ENCODE data around the gene TRAK1. TPM values are rescaled to one million over a fixed set of nuclear protein-coding genes. Genes with fewer than 3 reads are reported as not detected.
"Not testable (repeated sequence)": the region's sequence is repeated elsewhere in the genome, so short reads cannot be mapped to it uniquely, and the experiment has no call there.

Gene TRAK1, protein sequence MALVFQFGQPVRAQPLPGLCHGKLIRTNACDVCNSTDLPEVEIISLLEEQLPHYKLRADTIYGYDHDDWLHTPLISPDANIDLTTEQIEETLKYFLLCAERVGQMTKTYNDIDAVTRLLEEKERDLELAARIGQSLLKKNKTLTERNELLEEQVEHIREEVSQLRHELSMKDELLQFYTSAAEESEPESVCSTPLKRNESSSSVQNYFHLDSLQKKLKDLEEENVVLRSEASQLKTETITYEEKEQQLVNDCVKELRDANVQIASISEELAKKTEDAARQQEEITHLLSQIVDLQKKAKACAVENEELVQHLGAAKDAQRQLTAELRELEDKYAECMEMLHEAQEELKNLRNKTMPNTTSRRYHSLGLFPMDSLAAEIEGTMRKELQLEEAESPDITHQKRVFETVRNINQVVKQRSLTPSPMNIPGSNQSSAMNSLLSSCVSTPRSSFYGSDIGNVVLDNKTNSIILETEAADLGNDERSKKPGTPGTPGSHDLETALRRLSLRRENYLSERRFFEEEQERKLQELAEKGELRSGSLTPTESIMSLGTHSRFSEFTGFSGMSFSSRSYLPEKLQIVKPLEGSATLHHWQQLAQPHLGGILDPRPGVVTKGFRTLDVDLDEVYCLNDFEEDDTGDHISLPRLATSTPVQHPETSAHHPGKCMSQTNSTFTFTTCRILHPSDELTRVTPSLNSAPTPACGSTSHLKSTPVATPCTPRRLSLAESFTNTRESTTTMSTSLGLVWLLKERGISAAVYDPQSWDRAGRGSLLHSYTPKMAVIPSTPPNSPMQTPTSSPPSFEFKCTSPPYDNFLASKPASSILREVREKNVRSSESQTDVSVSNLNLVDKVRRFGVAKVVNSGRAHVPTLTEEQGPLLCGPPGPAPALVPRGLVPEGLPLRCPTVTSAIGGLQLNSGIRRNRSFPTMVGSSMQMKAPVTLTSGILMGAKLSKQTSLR
- total RNA-seq: 36.8 TPM

DNA sequence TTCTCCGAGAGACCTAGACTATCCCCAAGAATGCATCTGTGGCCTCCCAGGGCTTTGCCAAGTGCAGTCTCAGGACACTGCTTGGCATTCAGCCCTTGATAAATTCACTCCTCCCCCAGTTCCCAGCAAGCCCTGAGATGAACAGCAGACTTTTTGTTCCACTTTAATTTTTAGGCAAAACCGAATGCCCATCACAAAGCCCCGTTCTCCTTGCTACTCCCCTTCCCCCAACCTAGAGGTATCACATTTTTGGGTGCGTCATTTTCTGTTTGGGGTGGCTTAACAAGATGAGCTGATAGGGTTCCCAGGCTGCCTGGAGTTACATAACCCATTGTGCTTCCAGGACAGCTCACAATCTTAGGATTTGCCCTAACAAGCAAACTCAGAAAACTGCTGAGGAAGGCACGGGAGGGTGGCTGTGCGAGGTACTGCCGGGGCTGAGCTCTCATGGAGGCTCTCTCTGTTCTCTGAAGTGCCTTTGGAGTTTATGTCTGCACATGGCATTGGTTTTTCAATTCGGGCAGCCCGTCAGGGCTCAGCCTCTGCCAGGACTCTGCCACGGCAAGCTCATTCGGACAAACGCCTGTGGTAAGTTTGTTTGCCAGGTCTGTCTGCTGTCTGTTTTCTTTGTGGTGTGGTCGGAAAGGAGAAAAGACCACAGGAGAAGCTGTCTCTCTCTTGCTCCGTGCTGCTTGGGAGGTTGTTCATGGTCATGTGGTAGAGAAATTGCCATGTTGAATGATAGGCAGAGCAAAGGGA, at the start of gene TRAK1:
TSS of gene TRAK1 (plus strand) at position 385 of the 759 bp plus-strand sequence. CDS start at position 498, 113 bp downstream.
- peaks cover 31% of the 10 kb centered on the region for H3K4me1 ChIP-seq
- no peaks in the 10 kb centered on the region for H3K9me3 ChIP-seq
- H3K36me3 ChIP-seq: no peaks in the 10 kb centered on the region
- peak within 1 kb of the TSS; percentile 83 for H3K27ac ChIP-seq
- TF ChIP-seq POLR2AphosphoS5 (IDR thresholded peaks at IDR 0.05; ENCODE audit: insufficient read depth in 1 of 2, low read depth in 1 of 2): peak; percentile 42 to 77
- TF ChIP-seq, protein P1, sequence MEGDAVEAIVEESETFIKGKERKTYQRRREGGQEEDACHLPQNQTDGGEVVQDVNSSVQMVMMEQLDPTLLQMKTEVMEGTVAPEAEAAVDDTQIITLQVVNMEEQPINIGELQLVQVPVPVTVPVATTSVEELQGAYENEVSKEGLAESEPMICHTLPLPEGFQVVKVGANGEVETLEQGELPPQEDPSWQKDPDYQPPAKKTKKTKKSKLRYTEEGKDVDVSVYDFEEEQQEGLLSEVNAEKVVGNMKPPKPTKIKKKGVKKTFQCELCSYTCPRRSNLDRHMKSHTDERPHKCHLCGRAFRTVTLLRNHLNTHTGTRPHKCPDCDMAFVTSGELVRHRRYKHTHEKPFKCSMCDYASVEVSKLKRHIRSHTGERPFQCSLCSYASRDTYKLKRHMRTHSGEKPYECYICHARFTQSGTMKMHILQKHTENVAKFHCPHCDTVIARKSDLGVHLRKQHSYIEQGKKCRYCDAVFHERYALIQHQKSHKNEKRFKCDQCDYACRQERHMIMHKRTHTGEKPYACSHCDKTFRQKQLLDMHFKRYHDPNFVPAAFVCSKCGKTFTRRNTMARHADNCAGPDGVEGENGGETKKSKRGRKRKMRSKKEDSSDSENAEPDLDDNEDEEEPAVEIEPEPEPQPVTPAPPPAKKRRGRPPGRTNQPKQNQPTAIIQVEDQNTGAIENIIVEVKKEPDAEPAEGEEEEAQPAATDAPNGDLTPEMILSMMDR (IDR thresholded peaks at IDR 0.05): no peak
- H3K27me3 ChIP-seq: no peaks in the 10 kb centered on the region
- DNase-seq (ENCODE audit: extremely low spot score in 2 of 2): no peak
- intact Hi-C loops (cut with DNase I): loop anchor here (5.0 kb wide), 1 partner anchor 199 kb away; no protein-coding TSS in a partner anchor
- H3K4me3 ChIP-seq: peak within 1 kb of the TSS; percentile 34 to 44

DNA sequence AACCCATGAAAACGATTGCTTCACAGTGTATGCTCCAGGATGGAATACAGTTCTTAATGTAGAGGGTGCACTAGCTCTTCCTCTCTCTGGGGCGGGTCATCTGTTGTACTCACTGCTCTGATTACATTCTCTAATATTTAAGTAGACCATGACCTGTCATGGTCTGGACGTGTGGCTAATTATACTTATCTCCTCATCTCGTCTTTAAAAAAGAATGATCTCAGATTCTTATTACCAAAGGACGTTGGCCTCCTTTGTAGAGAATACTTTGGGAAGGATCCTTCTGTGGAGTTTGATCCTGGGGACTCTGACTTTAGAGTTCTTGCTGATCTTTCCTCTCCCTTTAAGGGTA, 48.4 kb upstream of the TRAK1 start:
- no peaks in the 10 kb centered on the region for H3K9me3 ChIP-seq
- H3K4me1 ChIP-seq: peaks cover 45% of the 10 kb centered on the region
- peak overlapping the region; percentile 53 for H3K27ac ChIP-seq
- H3K36me3 ChIP-seq: no peaks in the 10 kb centered on the region
- DNase-seq (ENCODE audit: extremely low spot score in 2 of 2): no peak
- intact Hi-C loops (cut with DNase I): no loop called here
- no peak for TF ChIP-seq POLR2A (IDR thresholded peaks at IDR 0.05)
- TF ChIP-seq, protein P1 (IDR thresholded peaks at IDR 0.05): no peak
- TF ChIP-seq POLR2AphosphoS5 (IDR thresholded peaks at IDR 0.05; ENCODE audit: insufficient read depth in 1 of 2, low read depth in 1 of 2): no peak
- no peaks in the 10 kb centered on the region for H3K27me3 ChIP-seq
- no peak overlapping the region for H3K4me3 ChIP-seq

DNA sequence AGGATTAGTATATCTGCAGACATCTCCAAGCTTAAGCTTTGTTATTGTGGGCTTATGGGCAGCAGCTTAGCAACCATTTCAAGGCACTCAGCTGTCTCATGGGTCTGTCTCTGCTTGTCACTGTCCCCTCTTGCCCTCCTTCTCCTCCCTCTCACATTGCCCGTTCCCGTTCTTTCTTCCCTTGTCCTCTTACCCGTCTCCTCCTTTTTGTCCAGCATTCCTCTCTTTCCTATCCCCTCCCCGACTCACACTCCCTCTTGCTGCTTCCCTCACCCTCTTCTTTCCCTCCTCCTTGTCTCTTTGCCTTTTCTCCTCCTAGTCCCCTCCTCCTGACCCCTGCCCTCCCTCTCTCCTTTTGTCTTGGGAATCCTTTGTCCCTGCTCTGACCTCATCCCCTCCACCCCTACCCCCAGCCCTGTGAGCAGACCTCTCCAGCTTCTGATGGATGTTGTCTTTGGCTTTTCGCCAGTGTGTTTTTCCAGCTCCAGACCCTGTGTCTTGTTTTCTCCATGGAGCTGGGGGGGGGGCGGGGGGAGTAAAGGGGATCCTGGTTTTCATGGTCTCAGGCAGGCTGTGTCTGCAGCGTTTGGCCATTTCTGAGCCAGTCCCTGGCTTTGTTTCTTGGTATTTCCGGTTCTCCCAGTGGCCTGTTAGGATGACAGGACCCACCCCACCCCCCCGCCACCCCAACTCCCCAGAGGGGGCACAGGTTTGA, 47.9 kb upstream of the TRAK1 start:
- Histone ChIP-seq H3K9me3 (no peaks in the 10 kb centered on the region), H3K27me3 (no peaks in the 10 kb centered on the region), H3K4me3 (no peak overlapping the region), H3K27ac (peak overlapping the region; percentile 53), H3K4me1 (peaks cover 45% of the 10 kb centered on the region), H3K36me3 (no peaks in the 10 kb centered on the region)
- no peak for DNase-seq (ENCODE audit: extremely low spot score in 2 of 2)
- intact Hi-C loops (cut with DNase I): no loop called here
- TF ChIP-seq POLR2A (IDR thresholded peaks at IDR 0.05): no peak
- no peak for TF ChIP-seq POLR2AphosphoS5 (IDR thresholded peaks at IDR 0.05; ENCODE audit: insufficient read depth in 1 of 2, low read depth in 1 of 2)
- TF ChIP-seq, protein P1 (IDR thresholded peaks at IDR 0.05): no peak

DNA sequence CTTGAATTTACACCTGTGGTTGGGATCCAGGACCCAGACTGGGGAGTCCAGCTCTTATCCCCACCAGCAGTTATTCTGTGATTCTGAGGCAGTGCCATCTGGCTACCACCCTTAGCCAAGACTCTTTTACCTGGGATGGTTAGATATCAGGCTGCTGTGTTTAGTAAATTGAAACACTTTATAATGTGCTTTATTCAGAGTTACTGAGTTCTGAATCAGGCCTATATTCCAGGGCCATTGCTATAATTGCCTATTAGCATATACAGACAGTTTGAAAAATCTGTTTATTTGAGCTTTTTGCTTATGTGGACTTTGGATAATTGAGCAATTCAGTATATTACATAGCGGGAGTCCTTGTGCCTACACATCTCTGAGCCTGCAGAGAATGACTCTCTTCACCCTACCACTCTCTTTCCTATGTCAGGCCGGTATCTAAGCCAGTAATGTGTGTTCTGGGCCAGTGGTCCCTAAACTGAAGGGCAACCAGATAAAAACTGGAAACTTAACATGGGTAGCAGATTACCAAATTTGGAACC, 45.4 kb upstream of the TRAK1 start:
- Histone ChIP-seq H3K9me3 (no peaks in the 10 kb centered on the region), H3K36me3 (no peaks in the 10 kb centered on the region), H3K27me3 (no peaks in the 10 kb centered on the region), H3K4me1 (peaks cover 45% of the 10 kb centered on the region), H3K4me3 (no peak overlapping the region), H3K27ac (no peak overlapping the region)
- no peak for TF ChIP-seq POLR2AphosphoS5 (IDR thresholded peaks at IDR 0.05; ENCODE audit: insufficient read depth in 1 of 2, low read depth in 1 of 2)
- TF ChIP-seq POLR2A (IDR thresholded peaks at IDR 0.05): no peak
- TF ChIP-seq, protein P1 (IDR thresholded peaks at IDR 0.05): no peak
- DNase-seq (ENCODE audit: extremely low spot score in 2 of 2): no peak
- intact Hi-C loops (cut with DNase I): no loop called here

DNA sequence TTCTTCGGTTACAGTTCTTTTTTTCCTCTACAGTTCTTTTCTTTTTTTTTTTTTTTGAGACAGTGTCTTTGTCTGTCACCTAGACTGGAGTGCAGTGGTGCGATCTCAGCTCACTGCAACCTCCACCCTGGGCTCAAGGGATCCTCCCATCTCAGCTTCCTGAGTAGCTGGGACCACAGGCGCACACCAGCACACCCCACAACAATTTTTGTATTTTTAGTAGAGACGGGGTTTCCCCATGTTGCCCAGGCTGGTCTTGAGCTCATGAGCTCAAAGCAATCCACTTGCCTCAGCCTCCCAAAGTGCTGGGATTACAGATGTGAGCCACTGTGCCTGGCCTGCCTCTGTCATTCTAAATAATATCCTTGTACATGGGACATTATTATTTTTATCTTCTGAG, 42.6 kb upstream of the TRAK1 start:
- H3K4me3 ChIP-seq; DNase-seq (ENCODE audit: extremely low spot score in 2 of 2); H3K27me3 ChIP-seq; H3K9me3 ChIP-seq; H3K36me3 ChIP-seq; intact Hi-C loops (cut with DNase I); H3K27ac ChIP-seq: not testable (repeated sequence)
- H3K4me1 ChIP-seq: peaks cover 50% of the 10 kb centered on the region

Data from vagina (tissue), 2 donors.